ENCODE measurements around the gene HOMER1.
A peak's percentile ranks its signal among the peaks of the same experiment; 100 is the strongest.

HOMER1 gene

GRCh38 chr5:79513704-79514390 is at the start of gene HOMER1:
Gene HOMER1 (minus strand): TSS chr5:79514134. CDS start chr5:79512774, 1,360 bp downstream.
- DNase-seq = peak; percentile 50 to 91

- DNase-seq = no peak
Observed at GRCh38 chr5:79563247-79563590, 49.3 kb upstream of the HOMER1 start.

GRCh38 chr5:79562351-79563246 is 48.7 kb upstream of the HOMER1 start:
- no peak for DNase-seq

GRCh38 chr5:79561525-79561893 is 47.6 kb upstream of the HOMER1 start:
- DNase-seq = no peak

GRCh38 chr5:79560771-79561524 is 47.0 kb upstream of the HOMER1 start:
- no peak for DNase-seq

GRCh38 chr5:79555418-79555817 is 41.5 kb upstream of the HOMER1 start:
- no peak for DNase-seq

- DNase-seq = no peak
Observed at GRCh38 chr5:79552984-79553383, 39.0 kb upstream of the HOMER1 start.

- DNase-seq = no peak
Observed at GRCh38 chr5:79547982-79548381, 34.0 kb upstream of the HOMER1 start.

- DNase-seq = no peak
Observed at GRCh38 chr5:79547429-79547822, 33.5 kb upstream of the HOMER1 start.

GRCh38 chr5:79546782-79547428 is 33.0 kb upstream of the HOMER1 start:
- DNase-seq = no peak

- DNase-seq = no peak
Observed at GRCh38 chr5:79544131-79544530, 30.2 kb upstream of the HOMER1 start.

- no peak for DNase-seq
Observed at GRCh38 chr5:79540939-79541338, 27.0 kb upstream of the HOMER1 start.

GRCh38 chr5:79536193-79536906 is 22.4 kb upstream of the HOMER1 start:
- no peak for DNase-seq

- DNase-seq = no peak
Observed at GRCh38 chr5:79535477-79536192, 21.7 kb upstream of the HOMER1 start.

- no peak for DNase-seq
Observed at GRCh38 chr5:79529110-79529509, 15.2 kb upstream of the HOMER1 start.

- DNase-seq = no peak
Observed at GRCh38 chr5:79527431-79527830, 13.5 kb upstream of the HOMER1 start.

- DNase-seq = no peak
Observed at GRCh38 chr5:79526928-79527327, 13.0 kb upstream of the HOMER1 start.

GRCh38 chr5:79526493-79526892 is 12.6 kb upstream of the HOMER1 start:
- DNase-seq = no peak

- DNase-seq = no peak
Observed at GRCh38 chr5:79521156-79521555, 7.2 kb upstream of the HOMER1 start.

- DNase-seq = no peak
Observed at GRCh38 chr5:79518718-79519117, 4.8 kb upstream of the HOMER1 start.

- no peak for DNase-seq
Observed at GRCh38 chr5:79517601-79518000, 3.7 kb upstream of the HOMER1 start.

- no peak for DNase-seq
Observed at GRCh38 chr5:79516986-79517385, 3.1 kb upstream of the HOMER1 start.
